ENCODE data around the gene NTNG1.

Gene NTNG1

GRCh38 chr1:107531065-107531908 lies 390.4 kb downstream of the NTNG1 start:
- no peaks in the 10 kb centered on the region for H3K36me3 ChIP-seq
- H3K4me1 ChIP-seq = peaks cover 41 to 89% (median 67%) of the 10 kb centered on the region in 10 experiments
- H3K9ac ChIP-seq = no peak overlapping the region
- no peaks in the 10 kb centered on the region for H3K27me3 ChIP-seq
- peaks cover 0 to 25% (median 11%) of the 10 kb centered on the region in 11 experiments; a peak in 10 of 22 replicates for H3K9me3 ChIP-seq (replicated peaks in 1 of 11)
- no peak overlapping the region for H3K27ac ChIP-seq
- peak overlapping the region in 4 of 11 experiments; percentile 4 to 8 (median 6); a peak in 5 of 22 replicates for H3K4me2 ChIP-seq
- H3K4me3 ChIP-seq = no peak overlapping the region
- no peaks in the 10 kb centered on the region for H4K20me1 ChIP-seq
- TF ChIP-seq Cebpa-rat (IDR thresholded peaks at IDR 0.05) = no peak

DNA sequence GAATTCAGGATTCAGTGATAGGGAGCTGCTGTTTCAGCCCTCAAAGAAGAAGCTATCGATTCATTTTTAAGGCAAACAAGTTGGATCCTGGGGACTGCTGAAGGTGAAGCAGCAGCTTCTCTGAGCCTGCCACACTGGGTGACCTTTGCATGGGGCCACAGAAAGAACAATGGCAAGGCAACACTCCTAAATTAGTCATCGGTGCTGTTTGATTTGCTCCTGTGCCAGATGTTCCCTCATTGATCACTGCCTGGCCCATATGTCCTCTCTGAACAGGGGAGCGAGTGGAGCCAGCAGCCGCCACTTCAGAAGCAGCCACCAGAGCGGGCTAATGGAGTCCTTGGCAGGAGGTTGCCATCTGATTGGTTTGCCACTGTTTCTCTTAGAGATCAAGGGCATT lies 391.5 kb downstream of the NTNG1 start:
- H3K27ac ChIP-seq = peak overlapping the region in 5 of 11 experiments; percentile 32 to 65 (median 53); a peak in 7 of 22 replicates
- no peaks in the 10 kb centered on the region for H4K20me1 ChIP-seq
- peaks cover 0 to 25% (median 11%) of the 10 kb centered on the region in 11 experiments; a peak in 10 of 22 replicates for H3K9me3 ChIP-seq (replicated peaks in 1 of 11)
- no peak for TF ChIP-seq Cebpa-rat (IDR thresholded peaks at IDR 0.05)
- H3K27me3 ChIP-seq = no peaks in the 10 kb centered on the region
- H3K4me3 ChIP-seq = no peak overlapping the region
- peak overlapping the region in 10 of 11 experiments; percentile 8 to 78 (median 54); a peak in 15 of 22 replicates for H3K4me2 ChIP-seq
- H3K9ac ChIP-seq = 0 out of 22 replicates have a peak overlapping the region, but pooled peaks of 1 of the 11 experiments have one; percentile 29
- H3K4me1 ChIP-seq = peaks cover 49 to 89% (median 68%) of the 10 kb centered on the region in 10 experiments
- H3K36me3 ChIP-seq = no peaks in the 10 kb centered on the region

Measured in BLaER1 treated with 17β-estradiol and CSF1 and Interleukin-3, amounts not matched to agents 10 nM and 100 nM (cell line).